H9 (cell line): ENCODE measurements around the gene WNT8B. TPM values are rescaled to one million over a fixed set of nuclear protein-coding genes. Genes with fewer than 3 reads are reported as not detected.

Source experiments
- DNase-seq: peaks from one replicate; pipeline ENCODE4 v3.0.0-alpha.2; 2017
- H2AFZ ChIP-seq: one replicate; pipeline ENCODE4 v1.6.1; 2013; ENCODE audit warnings: mild to moderate bottlenecking, low read length, control low read depth, moderate library complexity
- H2AK5ac ChIP-seq: 2 replicates; pipeline ENCODE4 v1.6.1; 2013; ENCODE audit warnings: low read length, control low read depth, mixed read lengths; ENCODE audit not compliant: insufficient read length
- H2BK120ac ChIP-seq: one replicate; pipeline ENCODE4 v1.6.1; 2013; ENCODE audit warnings: low read depth, mild to moderate bottlenecking, low read length, control low read depth, inconsistent platforms; ENCODE audit not compliant: poor library complexity, severe bottlenecking
- H2BK12ac ChIP-seq: 2 replicates; pipeline ENCODE4 v1.6.1; 2013; ENCODE audit warnings: low read length, control low read depth, mixed read lengths, low read depth; ENCODE audit not compliant: insufficient read length
- H2BK15ac ChIP-seq: 2 replicates; pipeline ENCODE4 v1.6.1; 2013; ENCODE audit warnings: low read depth, low read length, control low read depth
- H2BK20ac ChIP-seq: one replicate; pipeline ENCODE4 v1.6.1; 2013; ENCODE audit warnings: low read depth, mild to moderate bottlenecking, low read length, control low read depth, inconsistent platforms; ENCODE audit not compliant: poor library complexity, severe bottlenecking
- H2BK5ac ChIP-seq: 2 replicates; pipeline ENCODE4 v1.6.1; 2013; ENCODE audit warnings: low read length, control low read depth, mixed read lengths; ENCODE audit not compliant: insufficient read length
- H3K14ac ChIP-seq: 2 replicates; pipeline ENCODE4 v1.6.1; 2013; ENCODE audit warnings: low read length, control low read depth; ENCODE audit not compliant: insufficient read depth
- H3K18ac ChIP-seq: 2 replicates; pipeline ENCODE4 v1.6.1; 2013; ENCODE audit warnings: low read depth, mild to moderate bottlenecking, mixed read lengths, low read length, control low read depth; ENCODE audit not compliant: insufficient read length
- H3K23ac ChIP-seq: 2 replicates; pipeline ENCODE4 v1.6.1; 2013; ENCODE audit warnings: low read length, control low read depth, mixed read lengths, low read depth; ENCODE audit not compliant: insufficient read length
- H3K23me2 ChIP-seq: 2 replicates; pipeline ENCODE4 v1.6.1; 2013; ENCODE audit warnings: low read depth, mild to moderate bottlenecking, mixed read lengths, low read length, control low read depth; ENCODE audit not compliant: insufficient read length, poor library complexity, severe bottlenecking
- H3K27ac ChIP-seq: 2 replicates; pipeline ENCODE4 v1.5.1; 2013; ENCODE audit warnings: low read length, control low read depth, mixed read lengths, low read depth; ENCODE audit not compliant: insufficient read length
- H3K27me3 ChIP-seq: 2 replicates; pipeline ENCODE4 v1.6.1; 2013; ENCODE audit warnings: low read length, control low read depth, inconsistent platforms; ENCODE audit not compliant: insufficient read depth
- H3K4ac ChIP-seq: 2 replicates; pipeline ENCODE4 v1.6.1; 2013; ENCODE audit warnings: low read depth, mild to moderate bottlenecking, control low read depth, inconsistent platforms, low read length, moderate library complexity
- H3K4me1 ChIP-seq: 2 replicates; pipeline ENCODE4 v1.6.1; 2013; ENCODE audit warnings: low read length, control low read depth, inconsistent platforms; ENCODE audit not compliant: insufficient read depth
- H3K4me2 ChIP-seq: 2 replicates; pipeline ENCODE4 v1.6.1; 2013; ENCODE audit warnings: low read length, control low read depth, mixed read lengths; ENCODE audit not compliant: insufficient read length, insufficient read depth
- H3K56ac ChIP-seq: 2 replicates; pipeline ENCODE4 v1.6.1; 2013; ENCODE audit warnings: low read depth, mild to moderate bottlenecking, mixed read lengths, low read length, control low read depth; ENCODE audit not compliant: insufficient read length
- H3K79me1 ChIP-seq: 2 replicates; pipeline ENCODE4 v1.6.1; 2013; ENCODE audit warnings: low read depth, mild to moderate bottlenecking, moderate library complexity, low read length, control low read depth, inconsistent platforms; ENCODE audit not compliant: insufficient read depth, poor library complexity, severe bottlenecking
- H3K79me2 ChIP-seq: 2 replicates; pipeline ENCODE4 v1.6.1; 2013; ENCODE audit warnings: low read length, control low read depth, inconsistent platforms; ENCODE audit not compliant: insufficient read depth
- H3K9ac ChIP-seq: 2 replicates; pipeline ENCODE4 v1.6.1; 2013; ENCODE audit warnings: low read length, control low read depth, mixed read lengths; ENCODE audit not compliant: insufficient read length; ENCODE audit errors: extremely low read depth
- H3K9me3 ChIP-seq: one replicate; pipeline ENCODE4 v1.6.1; 2013; ENCODE audit warnings: low read depth, low read length, inconsistent platforms; ENCODE audit not compliant: control insufficient read depth
- H3T11ph ChIP-seq: one replicate; pipeline ENCODE4 v1.6.1; 2013; ENCODE audit warnings: mild to moderate bottlenecking, low read length, control low read depth, inconsistent platforms
- H4K20me1 ChIP-seq: one replicate; pipeline ENCODE4 v1.6.1; 2013; ENCODE audit not compliant: control insufficient read depth, insufficient read length, insufficient read depth
- H4K5ac ChIP-seq: 2 replicates; pipeline ENCODE4 v1.6.1; 2013; ENCODE audit warnings: low read depth, mild to moderate bottlenecking, mixed read lengths, low read length, control low read depth; ENCODE audit not compliant: insufficient read length
- H4K8ac ChIP-seq: replicated peaks from 2 replicates; pipeline ENCODE4 v1.6.1; 2013; ENCODE audit warnings: low read length, control low read depth, mixed read lengths, low read depth; ENCODE audit not compliant: insufficient read length
- H4K91ac ChIP-seq: 2 replicates; pipeline ENCODE4 v1.6.1; 2013; ENCODE audit warnings: low read depth, mild to moderate bottlenecking, moderate library complexity, mixed read lengths, low read length, control low read depth; ENCODE audit not compliant: insufficient read length
- H3K27ac Mint-ChIP-seq, 3 experiments: 2 replicates in 2 of 3; 3 replicates in 1 of 3; pipeline ENCODE4 v1.8.0; 2020 to 2021; ENCODE audit warnings: mixed read lengths in 3 of 3, mild to moderate bottlenecking in 1 of 3, moderate library complexity in 1 of 3
- H3K27me3 Mint-ChIP-seq: 2 replicates; pipeline ENCODE4 v1.8.0; 2021; ENCODE audit warnings: low read depth, mild to moderate bottlenecking, moderate library complexity, mixed read lengths
- H3K36me3 Mint-ChIP-seq, 3 experiments: 2 replicates in 2 of 3; 3 replicates in 1 of 3; pipeline ENCODE4 v1.8.0; 2020 to 2021; ENCODE audit warnings: low read depth in 3 of 3, mixed read lengths in 3 of 3; ENCODE audit not compliant: insufficient read depth in 1 of 3
- H3K4me1 Mint-ChIP-seq, 2 experiments: 2 replicates each; pipeline ENCODE4 v1.8.0; 2020; ENCODE audit warnings: mixed read lengths in 2 of 2
- H3K4me3 Mint-ChIP-seq, 2 experiments: 2 replicates in 1 of 2; 3 replicates in 1 of 2; pipeline ENCODE4 v1.8.0; 2020 to 2021; ENCODE audit warnings: mild to moderate bottlenecking in 2 of 2, mixed read lengths in 2 of 2, moderate library complexity in 1 of 2
- H3K9me3 Mint-ChIP-seq, 2 experiments: 2 replicates in 1 of 2; 3 replicates in 1 of 2; pipeline ENCODE4 v1.8.0; 2020; ENCODE audit warnings: mild to moderate bottlenecking in 2 of 2, mixed read lengths in 2 of 2, moderate library complexity in 1 of 2
- CTCF ChIP-seq: fragments of 200-600 bp; sonication (generic); conservative IDR thresholded peaks from 3 replicates; pipeline ENCODE4 v1.8.0; 2021; ENCODE audit warnings: antibody characterized with exemption, mild to moderate bottlenecking
- WGBS: extraction: QIAGEN DNeasy Blood & Tissue Kit; methylation state at CpG from one replicate; pipeline ENCODE4 v1.1.7; 2013; ENCODE audit warnings: missing lambda C conversion rate, low lambda C conversion rate, mixed read lengths; ENCODE audit not compliant: insufficient read length; ENCODE audit errors: extremely low coverage; 5-methylcytosine and 5-hydroxymethylcytosine counted together
- total RNA-seq: library from RNA; stranded (reverse); gene quantifications from 2 replicates; pipeline ENCODE4 v1.2.1, GENCODE V29; 2021

The WNT8B gene
- total RNA-seq, 1 experiment from 2014 or later = not detected

GRCh38 chr10:100508266-100508665, 45.5 kb downstream of the WNT8B start:
- Histone ChIP-seq H3K27ac (no peak overlapping the region), H4K20me1 (no peaks in the 10 kb centered on the region), H2AK5ac (no peak overlapping the region), H4K8ac (no peak overlapping the region), H2BK12ac (no peak overlapping the region), H2AFZ (no peak overlapping the region), H3K79me1 (no peaks in the 10 kb centered on the region), H3K79me2 (no peaks in the 10 kb centered on the region), H3K18ac (no peak overlapping the region), H3K27me3 (no peaks in the 10 kb centered on the region), H2BK15ac (no peak overlapping the region), H2BK5ac (no peak overlapping the region), H3K23ac (no peak overlapping the region), H3K9me3 (no peaks in the 10 kb centered on the region), H3K56ac (no peak overlapping the region), H3K4me1 (no peaks in the 10 kb centered on the region), H3K23me2 (no peaks in the 10 kb centered on the region), H3K4me2 (no peak overlapping the region), H2BK120ac (no peak overlapping the region), H3K4ac (no peak overlapping the region), H4K5ac (no peak overlapping the region), H3K9ac (no peak overlapping the region), H3T11ph (no peak overlapping the region), H2BK20ac (no peak overlapping the region), H3K14ac (no peak overlapping the region), H4K91ac (no peak overlapping the region)
- H3K27ac Mint-ChIP-seq = no peak overlapping the region; a peak in 1 of 7 replicates
- DNase-seq = no peak
- H3K4me3 Mint-ChIP-seq = no peak overlapping the region
- no peaks in the 10 kb centered on the region; a peak in 1 of 7 replicates for H3K36me3 Mint-ChIP-seq
- H3K27me3 Mint-ChIP-seq = peaks cover 56% of the 10 kb centered on the region
- TF ChIP-seq CTCF = no peak
- WGBS = no CpG with 5 or more reads among the region's 1 CpG
- H3K4me1 Mint-ChIP-seq = peaks cover 2% of the 10 kb centered on the region in 2 experiments; a peak in 2 of 4 replicates
- no peaks in the 10 kb centered on the region for H3K9me3 Mint-ChIP-seq
